GM20000 (cell line): Measurements from ENCODE around the gene ROBO2.

Experiments used
- DNase-seq: peaks from one replicate; pipeline ENCODE4 v3.0.0; 2012; ENCODE audit warnings: low spot score
- TF ChIP-seq, protein P1 (sequence below): IDR thresholded peaks from 2 replicates; pipeline ENCODE4 v1.5.1; 2012; ENCODE audit warnings: mild to moderate bottlenecking, control low read depth; ENCODE audit errors: extremely low read depth, missing control alignments

The ROBO2 gene

DNA sequence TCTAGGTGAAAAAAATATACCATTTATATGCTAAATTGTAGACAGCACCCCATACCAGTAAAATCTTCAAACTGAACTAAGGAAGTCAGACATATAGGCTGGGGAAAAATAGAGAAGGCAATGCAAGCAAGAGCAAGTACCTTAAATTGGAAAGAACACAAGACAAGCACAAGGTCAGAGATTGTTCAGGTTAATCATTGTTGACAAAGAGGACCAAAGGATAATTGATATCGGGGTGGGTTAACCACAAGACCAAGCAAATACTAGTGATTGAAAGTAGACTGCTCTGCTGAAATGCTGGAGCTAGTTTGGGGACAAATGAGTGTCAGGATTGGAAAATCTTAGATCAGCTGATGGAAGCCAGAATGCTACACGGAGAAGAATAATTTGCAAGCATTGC, 499.8 kb downstream of the ROBO2 start:
- no peak for DNase-seq

DNA sequence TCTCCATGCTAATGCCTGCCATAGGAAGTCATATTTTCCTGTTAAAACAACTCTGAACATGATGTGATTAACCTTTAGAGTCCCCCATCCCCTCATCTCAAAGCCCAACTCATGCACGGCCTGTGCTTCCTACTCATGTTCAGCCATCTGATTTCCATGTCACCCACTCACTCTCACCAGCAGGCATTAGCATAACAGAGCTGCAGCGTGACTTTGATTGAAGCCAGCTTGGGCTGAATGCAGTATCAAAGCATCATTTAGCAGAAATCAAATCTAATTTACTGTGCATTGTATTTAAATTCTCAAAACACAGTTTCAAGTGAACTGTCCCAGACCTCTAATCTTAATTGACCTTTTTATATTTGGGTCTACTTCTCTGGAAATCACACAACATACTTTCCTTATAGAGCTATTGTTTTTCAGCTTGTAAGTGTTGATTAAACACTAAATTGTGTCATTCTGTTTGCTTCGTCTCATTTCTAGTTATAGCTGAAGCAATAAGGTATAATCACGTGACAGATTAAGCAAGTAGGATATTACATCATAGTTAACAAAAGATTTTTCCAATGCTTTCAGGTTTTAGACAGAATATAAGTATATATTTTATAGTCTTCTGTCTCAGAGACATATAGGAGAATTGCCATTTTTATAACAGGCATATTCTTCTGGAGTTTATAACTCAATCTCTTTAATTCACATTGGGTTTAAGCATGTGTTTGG, 501.5 kb downstream of the ROBO2 start:
- TF ChIP-seq, protein P1, sequence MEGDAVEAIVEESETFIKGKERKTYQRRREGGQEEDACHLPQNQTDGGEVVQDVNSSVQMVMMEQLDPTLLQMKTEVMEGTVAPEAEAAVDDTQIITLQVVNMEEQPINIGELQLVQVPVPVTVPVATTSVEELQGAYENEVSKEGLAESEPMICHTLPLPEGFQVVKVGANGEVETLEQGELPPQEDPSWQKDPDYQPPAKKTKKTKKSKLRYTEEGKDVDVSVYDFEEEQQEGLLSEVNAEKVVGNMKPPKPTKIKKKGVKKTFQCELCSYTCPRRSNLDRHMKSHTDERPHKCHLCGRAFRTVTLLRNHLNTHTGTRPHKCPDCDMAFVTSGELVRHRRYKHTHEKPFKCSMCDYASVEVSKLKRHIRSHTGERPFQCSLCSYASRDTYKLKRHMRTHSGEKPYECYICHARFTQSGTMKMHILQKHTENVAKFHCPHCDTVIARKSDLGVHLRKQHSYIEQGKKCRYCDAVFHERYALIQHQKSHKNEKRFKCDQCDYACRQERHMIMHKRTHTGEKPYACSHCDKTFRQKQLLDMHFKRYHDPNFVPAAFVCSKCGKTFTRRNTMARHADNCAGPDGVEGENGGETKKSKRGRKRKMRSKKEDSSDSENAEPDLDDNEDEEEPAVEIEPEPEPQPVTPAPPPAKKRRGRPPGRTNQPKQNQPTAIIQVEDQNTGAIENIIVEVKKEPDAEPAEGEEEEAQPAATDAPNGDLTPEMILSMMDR, result no peak
- DNase-seq, result no peak

More for the DNA sequence above, 499.8 kb downstream of the ROBO2 start:
- TF ChIP-seq, protein P1, result no peak

DNA sequence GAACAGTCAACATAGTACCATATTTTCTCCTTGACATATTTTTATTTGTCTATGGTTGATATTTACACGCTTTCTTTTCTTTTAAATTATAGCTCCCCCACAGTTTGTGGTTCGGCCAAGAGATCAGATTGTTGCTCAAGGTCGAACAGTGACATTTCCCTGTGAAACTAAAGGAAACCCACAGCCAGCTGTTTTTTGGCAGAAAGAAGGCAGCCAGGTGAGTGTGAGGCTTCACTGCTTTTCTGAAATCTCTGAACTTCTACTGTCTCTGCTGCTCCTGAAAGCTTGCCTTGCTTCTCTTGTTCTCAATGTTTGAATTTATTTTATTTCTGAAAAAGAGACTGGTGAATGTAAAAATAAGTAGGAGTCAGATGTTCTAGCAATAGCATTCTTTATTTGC, 506.3 kb downstream of the ROBO2 start:
- TF ChIP-seq, protein P1, result no peak
- DNase-seq, result no peak

DNA sequence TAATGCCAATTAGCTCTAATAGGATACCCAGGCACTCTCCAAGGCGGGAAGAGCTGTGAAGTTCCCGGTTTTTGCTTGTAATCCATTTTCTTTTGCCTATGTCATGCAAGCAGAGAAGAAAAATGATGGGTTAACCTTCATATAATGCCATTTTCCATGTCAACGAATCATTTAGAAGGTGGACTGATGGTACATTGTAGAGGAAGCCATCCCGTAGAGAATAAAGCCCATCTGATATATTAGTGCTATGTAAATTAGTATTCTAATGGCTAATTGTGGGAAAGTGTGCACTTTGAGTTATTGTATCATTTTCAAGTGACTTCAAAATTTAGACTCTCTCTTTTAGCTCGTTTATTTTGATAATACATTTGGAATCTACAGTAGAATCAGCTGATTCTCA, 509.1 kb downstream of the ROBO2 start:
- TF ChIP-seq, protein P1, result no peak
- no peak for DNase-seq

DNA sequence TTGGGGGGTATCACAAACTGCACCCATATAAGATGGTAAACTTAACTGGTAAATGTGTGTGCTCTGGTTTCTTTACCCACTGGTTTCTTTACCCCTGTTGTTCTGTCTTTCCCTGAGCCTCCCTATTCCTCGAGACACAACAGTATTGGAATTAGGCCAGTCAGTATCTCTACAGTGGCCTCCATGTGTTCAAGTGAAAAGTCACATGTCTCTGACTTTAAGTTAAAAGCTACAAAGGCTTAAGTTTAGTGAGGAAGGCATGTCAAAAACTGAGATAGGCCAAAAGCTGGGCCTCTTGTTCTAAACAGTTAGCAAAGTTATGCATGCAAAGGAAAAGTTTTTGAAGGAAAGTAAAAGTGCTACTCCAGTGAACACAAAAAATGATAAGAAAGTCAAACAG, 513.3 kb downstream of the ROBO2 start:
- TF ChIP-seq, protein P1, result no peak
- DNase-seq, result no peak

DNA sequence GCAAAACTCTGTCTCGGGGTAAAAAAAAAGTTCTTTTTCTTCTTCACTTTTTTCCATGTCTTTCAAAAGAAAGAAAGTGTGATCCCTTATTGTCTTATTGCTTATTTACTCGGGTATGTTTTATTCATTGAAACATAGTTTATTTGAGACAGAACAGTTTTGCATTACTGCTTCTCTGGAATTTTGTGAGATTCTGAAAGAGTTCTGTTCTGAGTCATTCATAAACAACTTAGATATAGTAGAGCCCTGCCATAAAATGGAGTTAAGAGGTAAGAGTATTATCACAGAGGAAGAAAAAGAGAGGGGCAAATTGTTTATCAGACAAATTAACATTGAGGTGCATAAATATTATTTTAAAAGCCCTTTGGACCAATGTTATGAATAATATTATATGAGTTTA, 522.2 kb downstream of the ROBO2 start:
- TF ChIP-seq, protein P1, result no peak
- DNase-seq, result no peak

DNA sequence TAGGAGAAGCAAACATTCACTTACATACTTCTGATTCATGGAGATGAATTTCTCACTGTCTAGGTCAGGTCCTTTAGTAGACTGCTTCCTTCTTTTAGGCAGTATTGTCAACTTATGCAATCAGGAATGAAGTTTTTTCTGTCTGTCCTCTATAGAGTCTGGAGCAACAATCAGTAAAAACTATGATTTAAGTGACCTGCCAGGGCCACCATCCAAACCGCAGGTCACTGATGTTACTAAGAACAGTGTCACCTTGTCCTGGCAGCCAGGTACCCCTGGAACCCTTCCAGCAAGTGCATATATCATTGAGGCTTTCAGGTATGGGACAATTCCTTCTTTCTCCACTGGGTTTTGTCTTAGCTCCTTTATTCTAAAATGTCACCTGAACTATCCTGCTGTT, 523.1 kb downstream of the ROBO2 start:
- TF ChIP-seq, protein P1, result no peak
- DNase-seq, result no peak
